ENCODE data around the gene BHLHE40.
A peak's percentile ranks its signal among the peaks of the same experiment; 100 is the strongest.

The BHLHE40 gene

DNA sequence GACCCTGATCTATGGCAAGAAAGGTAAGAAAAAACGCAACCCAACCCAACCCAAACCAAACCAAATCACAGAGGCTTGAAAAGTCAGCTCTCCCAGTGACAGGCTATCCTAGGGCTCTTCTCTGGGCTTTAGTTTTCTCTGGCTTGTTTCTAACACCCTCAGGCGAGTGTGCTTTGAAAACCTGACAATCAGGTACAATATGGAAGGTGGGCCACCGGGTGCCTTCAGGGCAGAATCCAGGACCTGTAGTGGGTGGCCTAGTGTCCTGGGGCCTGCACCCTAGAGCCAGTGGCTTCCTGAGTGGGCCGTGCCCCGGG lies 46.8 kb downstream of the BHLHE40 start:
- Mint-ChIP-seq H3K36me3 (ENCODE audit: low read depth) (no peaks in the 10 kb centered on the region), H3K4me1 (peaks cover 52% of the 10 kb centered on the region), H3K27ac (peak overlapping the region; percentile 79), H3K9me3 (no peaks in the 10 kb centered on the region), H3K27me3 (ENCODE audit: low read depth, poor library complexity) (peaks cover 3% of the 10 kb centered on the region), H3K4me3 (peak overlapping the region; percentile 67)
- TF ChIP-seq, protein P1, sequence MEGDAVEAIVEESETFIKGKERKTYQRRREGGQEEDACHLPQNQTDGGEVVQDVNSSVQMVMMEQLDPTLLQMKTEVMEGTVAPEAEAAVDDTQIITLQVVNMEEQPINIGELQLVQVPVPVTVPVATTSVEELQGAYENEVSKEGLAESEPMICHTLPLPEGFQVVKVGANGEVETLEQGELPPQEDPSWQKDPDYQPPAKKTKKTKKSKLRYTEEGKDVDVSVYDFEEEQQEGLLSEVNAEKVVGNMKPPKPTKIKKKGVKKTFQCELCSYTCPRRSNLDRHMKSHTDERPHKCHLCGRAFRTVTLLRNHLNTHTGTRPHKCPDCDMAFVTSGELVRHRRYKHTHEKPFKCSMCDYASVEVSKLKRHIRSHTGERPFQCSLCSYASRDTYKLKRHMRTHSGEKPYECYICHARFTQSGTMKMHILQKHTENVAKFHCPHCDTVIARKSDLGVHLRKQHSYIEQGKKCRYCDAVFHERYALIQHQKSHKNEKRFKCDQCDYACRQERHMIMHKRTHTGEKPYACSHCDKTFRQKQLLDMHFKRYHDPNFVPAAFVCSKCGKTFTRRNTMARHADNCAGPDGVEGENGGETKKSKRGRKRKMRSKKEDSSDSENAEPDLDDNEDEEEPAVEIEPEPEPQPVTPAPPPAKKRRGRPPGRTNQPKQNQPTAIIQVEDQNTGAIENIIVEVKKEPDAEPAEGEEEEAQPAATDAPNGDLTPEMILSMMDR (IDR thresholded peaks at IDR 0.05) = no peak
- no peak for DNase-seq

DNA sequence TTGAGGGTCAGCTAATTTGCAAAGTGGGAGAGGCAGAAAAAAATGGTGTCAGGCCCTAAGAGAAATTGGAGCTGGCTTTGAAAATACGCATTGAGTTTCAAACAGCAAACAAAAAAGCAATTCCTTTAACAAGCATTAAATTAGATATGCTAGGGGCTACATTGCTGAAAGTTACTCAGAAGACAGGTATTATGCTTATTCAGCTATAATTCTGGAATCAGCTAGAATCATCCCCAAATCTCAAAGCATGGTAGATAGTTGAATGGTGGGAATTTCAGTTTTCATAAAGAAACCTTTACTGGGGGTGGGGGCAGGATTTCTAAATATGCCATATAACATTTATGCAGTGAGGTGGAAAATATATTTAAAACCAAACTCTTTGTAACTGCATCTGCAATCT lies 50.5 kb downstream of the BHLHE40 start:
- Mint-ChIP-seq H3K4me3 (no peak overlapping the region), H3K36me3 (ENCODE audit: low read depth) (no peaks in the 10 kb centered on the region), H3K4me1 (peaks cover 31% of the 10 kb centered on the region), H3K27ac (peak overlapping the region; percentile 25), H3K27me3 (ENCODE audit: low read depth, poor library complexity) (peaks cover 1% of the 10 kb centered on the region), H3K9me3 (no peaks in the 10 kb centered on the region)
- TF ChIP-seq, protein P1 (IDR thresholded peaks at IDR 0.05) = no peak
- DNase-seq = no peak

DNA sequence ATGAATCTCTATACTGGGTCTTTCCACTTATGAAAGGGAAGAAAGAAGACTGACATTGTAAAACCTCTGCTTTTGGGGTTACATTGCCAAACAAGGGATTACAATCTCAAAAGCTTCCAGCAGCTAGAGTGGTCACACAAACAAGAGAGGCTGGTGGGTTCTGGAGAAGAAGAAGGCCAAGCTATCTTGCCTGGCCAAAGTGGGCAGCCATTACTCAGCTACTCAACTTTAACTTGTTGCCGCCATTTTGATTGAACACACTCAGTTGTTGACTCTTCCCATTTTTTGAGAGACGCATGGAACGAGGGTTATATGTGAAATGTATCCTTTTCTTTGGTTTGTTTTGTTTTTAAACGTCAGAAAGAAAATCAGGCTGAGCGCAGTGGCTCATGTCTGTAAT lies 50.9 kb downstream of the BHLHE40 start:
- TF ChIP-seq, protein P1 (IDR thresholded peaks at IDR 0.05) = no peak
- H3K9me3 Mint-ChIP-seq = no peaks in the 10 kb centered on the region

DNA sequence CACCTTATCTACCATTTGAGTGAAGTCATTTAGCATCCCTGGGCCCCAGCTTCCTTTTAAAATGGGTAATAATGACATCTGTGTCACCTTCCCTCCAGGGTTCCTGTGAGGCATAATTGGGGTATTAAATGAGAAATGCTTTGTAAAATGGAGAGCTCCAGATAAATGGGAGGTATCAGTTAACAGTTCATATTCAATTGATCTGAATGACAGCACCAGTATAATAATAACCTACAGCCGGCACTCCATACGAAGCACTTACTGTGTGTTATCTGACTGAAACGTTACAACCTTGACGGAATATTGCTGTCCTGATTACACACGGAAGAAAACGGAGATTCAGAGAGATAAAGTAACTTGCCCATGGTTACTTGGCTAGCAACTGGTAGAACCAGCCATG lies 53.6 kb downstream of the BHLHE40 start:
- Mint-ChIP-seq H3K36me3 (ENCODE audit: low read depth) (no peaks in the 10 kb centered on the region), H3K27me3 (ENCODE audit: low read depth, poor library complexity) (no peaks in the 10 kb centered on the region), H3K27ac (no peak overlapping the region), H3K9me3 (no peaks in the 10 kb centered on the region), H3K4me3 (no peak overlapping the region), H3K4me1 (peaks cover 28% of the 10 kb centered on the region)
- TF ChIP-seq, protein P1 (IDR thresholded peaks at IDR 0.05) = no peak
- DNase-seq = no peak

More for the DNA sequence above, 50.9 kb downstream of the BHLHE40 start:
- Mint-ChIP-seq H3K36me3 (ENCODE audit: low read depth) (no peaks in the 10 kb centered on the region), H3K27ac (no peak overlapping the region), H3K4me1 (peaks cover 31% of the 10 kb centered on the region), H3K27me3 (ENCODE audit: low read depth, poor library complexity) (no peaks in the 10 kb centered on the region), H3K4me3 (no peak overlapping the region)
- DNase-seq = no peak
